SIG-M5 treated with dmso at 0.1 percent for 504 hours (cell line): ENCODE results near the gene TMEM179B.
A peak's percentile ranks its signal among the peaks of the same experiment; 100 is the strongest.
"Not testable (repeated sequence)": the region's sequence is repeated elsewhere in the genome, so short reads cannot be mapped to it uniquely, and the experiment has no call there.

Experiments used
- DNase-seq: peaks from one replicate; lab custom pipeline; 2025; ENCODE audit not compliant: unreplicated experiment; lab: John Stamatoyannopoulos, UW

The TMEM179B gene

GRCh38 chr11:62788991-62789390 is 1.8 kb downstream of the TMEM179B start:
- no peak for DNase-seq

- DNase-seq: no peak
Measured at GRCh38 chr11:62789576-62789975, 2.4 kb downstream of the TMEM179B start.

GRCh38 chr11:62791501-62792201 is 4.4 kb downstream of the TMEM179B start, which contains the start of gene TMEM223:
TMEM223 (minus strand) TSS chr11:62792006; CDS start chr11:62791994, 12 bp downstream.
- peak; percentile 78 for DNase-seq

DNA sequence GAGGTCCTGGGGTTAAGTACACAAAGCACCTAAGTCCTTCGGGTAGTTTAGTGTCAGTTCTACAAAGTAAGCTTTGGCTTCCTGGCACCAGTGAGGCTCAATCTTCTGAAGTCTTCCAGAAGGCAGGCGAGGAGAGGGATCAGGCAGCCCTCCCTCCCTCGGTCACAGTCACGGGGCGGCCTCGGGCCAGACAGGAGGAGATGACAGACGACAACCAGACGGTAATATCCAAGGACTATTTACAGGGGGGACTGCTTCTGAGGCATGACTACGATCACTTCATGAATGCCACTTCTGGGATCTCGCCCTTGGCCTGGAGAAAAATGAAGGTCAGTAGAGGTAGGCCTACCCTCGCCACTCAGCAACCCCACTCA is 5.0 kb downstream of the TMEM179B start:
- no peak for DNase-seq

- no peak for DNase-seq
Measured at GRCh38 chr11:62794201-62794775, 7.1 kb downstream of the TMEM179B start.

- no peak for DNase-seq
Measured at GRCh38 chr11:62796281-62796680, 9.1 kb downstream of the TMEM179B start.

DNA sequence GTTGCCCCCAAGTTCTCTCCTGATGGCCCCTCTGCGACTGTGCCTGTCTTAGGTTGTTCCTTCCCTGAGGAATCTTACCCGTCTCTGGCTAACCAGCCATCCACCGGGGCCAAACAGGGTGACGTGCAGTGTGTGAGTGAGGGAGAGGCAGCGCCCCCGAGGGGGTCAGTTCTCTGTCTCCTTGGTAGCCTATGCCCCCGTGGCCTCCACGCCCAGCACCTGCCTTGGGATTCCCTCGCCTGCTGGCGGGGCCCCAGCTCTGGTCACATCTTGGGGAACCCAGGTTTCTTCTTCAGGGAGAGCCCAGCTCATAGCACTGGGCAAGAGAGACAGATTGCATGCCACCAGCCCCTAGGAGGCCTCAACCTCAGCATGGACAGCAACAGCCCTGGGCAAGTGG is 12.3 kb downstream of the TMEM179B start:
- no peak for DNase-seq

DNA sequence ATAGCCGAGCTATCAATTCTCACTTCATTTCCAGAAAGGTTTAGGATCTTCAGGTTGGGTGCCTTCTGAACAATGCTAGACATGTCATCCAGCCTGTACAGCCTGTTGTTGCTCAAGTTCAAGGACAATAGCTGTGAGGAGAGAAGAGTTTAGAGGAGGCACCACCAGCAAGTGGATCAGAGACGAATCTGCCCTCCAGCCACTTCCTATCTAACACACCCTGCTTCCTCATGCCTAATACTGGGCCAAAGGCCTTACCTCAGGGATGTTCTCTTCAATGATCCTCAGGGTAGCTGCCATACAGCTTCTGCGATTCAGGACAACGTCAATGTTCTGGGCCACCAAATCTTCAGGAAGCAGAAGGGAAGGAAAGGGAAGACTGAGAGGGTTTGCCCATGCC is 13.9 kb downstream of the TMEM179B start:
- DNase-seq: no peak

- DNase-seq: no peak
Measured at GRCh38 chr11:62804310-62805075, 17.3 kb downstream of the TMEM179B start.

- peak; percentile 87 for DNase-seq
Measured at GRCh38 chr11:62805076-62805892, 18.1 kb downstream of the TMEM179B start, which contains the start of gene NXF1. NXF1 (minus strand) TSS chr11:62805440; CDS start chr11:62805356, 84 bp downstream.

- peak; percentile 20 for DNase-seq
Measured at GRCh38 chr11:62805961-62806441, 18.8 kb downstream of the TMEM179B start.

DNA sequence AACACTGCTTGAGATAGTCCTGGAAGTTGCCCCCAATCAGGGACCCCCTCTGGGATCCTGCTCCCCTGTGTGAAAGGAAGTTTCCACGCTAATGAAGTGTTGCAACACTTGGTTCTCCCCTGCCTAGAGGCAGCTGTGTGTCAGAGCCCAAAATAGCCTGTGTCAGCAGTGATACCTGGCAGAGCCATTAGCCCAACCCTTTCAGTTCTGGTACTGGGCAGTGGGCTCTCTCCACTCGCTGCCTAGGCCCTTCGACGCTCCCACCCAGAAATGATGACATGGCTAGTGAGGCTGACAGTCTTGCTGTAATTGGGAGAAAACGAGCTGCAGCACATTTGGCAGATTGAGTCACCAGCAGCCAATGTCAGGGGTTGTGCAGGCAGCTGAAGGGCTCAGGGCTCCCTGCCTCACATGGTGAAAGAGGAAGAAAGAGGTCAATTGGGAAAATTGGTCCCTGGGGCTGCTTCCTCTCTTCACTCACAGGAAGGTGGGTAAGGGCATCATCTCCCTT is 19.5 kb downstream of the TMEM179B start:
- DNase-seq: peak; percentile 82

GRCh38 chr11:62810748-62811147 is 23.5 kb downstream of the TMEM179B start:
- DNase-seq: no peak

GRCh38 chr11:62811659-62812058 is 24.5 kb downstream of the TMEM179B start:
- DNase-seq: no peak

DNA sequence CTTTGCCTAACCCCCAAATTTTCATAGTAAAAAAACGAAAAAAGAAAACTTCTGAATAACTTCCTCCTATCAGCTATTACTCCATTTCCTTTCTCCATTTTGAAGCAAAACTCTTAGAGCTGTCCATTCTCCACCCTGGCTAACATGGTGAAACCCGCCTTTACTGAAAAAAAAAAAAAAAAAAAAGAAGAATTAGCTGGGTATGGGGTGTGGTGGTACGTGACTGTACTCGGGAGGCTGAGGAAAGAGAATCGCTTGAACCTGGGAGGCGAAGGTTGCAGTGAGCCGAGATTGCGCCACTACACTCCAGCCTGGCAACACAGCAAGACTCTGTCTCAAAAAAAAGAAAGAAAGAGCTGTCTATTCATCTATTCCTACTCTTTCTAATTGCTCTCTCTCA is 29.4 kb downstream of the TMEM179B start:
- DNase-seq: peak; percentile 89

DNA sequence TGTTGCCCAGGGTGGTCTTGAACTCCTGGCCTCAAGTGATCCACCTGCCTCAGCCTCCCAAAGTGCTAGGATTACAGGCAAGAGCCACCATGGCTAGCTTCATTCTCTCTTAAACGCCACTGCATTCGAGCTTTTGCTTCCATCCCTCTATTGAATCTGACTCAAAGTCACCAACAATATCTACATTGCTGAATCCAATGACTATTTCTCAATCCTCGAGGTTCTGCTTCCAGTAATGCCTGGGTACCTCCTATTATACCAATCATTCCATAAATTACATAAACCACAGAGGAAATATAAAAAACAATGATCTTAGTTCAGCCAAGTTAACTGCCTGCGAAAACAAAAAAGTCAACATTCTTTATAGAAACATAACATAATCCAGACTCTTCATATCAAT is 29.9 kb downstream of the TMEM179B start:
- DNase-seq: no peak

GRCh38 chr11:62823677-62824076 is 36.5 kb downstream of the TMEM179B start:
- no peak for DNase-seq

- DNase-seq: not testable (repeated sequence)
Measured at GRCh38 chr11:62828130-62828529, 40.9 kb downstream of the TMEM179B start.

DNA sequence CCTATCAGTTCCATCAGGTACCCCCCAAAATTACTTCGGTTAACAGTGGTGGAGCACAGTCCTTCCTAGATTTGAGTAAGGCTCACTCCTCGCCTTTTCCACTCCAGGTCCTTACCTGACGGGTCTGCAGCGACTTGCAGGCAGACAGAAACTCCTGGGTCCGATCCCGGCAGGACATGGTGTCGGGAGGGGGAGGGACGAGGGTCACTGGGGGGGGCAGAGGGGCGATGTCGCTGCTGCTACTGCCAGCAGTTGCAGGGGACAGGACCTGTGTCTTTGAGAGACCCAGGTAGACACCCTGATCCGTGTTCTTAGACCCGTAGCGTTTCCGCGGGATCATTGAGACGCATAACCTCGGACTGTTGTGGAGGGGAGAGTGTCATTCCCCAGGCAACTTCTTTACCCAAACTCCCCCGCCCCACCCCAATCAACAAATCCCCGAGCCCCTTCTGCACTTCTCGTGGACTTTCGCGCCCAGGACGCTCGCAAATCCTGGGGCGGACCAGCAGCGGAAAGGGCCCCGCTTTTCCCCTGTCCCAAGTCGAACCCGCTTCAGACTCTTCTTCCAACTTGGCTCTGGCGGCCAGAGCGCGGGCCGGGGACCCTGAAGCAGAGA is 43.8 kb downstream of the TMEM179B start:
- peak; percentile 65 for DNase-seq
